H1 (cell line): ENCODE results near the gene FOXN3. TPM values are rescaled to one million over a fixed set of nuclear protein-coding genes. Genes with fewer than 3 reads are reported as not detected.

Source experiments
- CTCF ChIA-PET: fragments of 300-600 bp; sonication (Branson Sonifier 250); formaldehyde crosslinking; loops from one replicate; lab custom pipeline; 2021; ENCODE audit not compliant: partially characterized antibody; lab: Charles Lee
- POLR2A ChIA-PET: fragments of 300-600 bp; sonication (Branson Sonifier 250); formaldehyde crosslinking; loops from one replicate; lab custom pipeline; 2021; ENCODE audit warnings: inconsistent platforms; ENCODE audit not compliant: partially characterized antibody; lab: Charles Lee
- DNase-seq, 2 experiments: peaks; one replicate each; pipeline versions ENCODE4 v3.0.0 to v3.0.0-alpha.2; 2010 to 2022; ENCODE audit warnings: low spot score in 2 of 2, low read depth in 1 of 2, mixed read lengths in 1 of 2
- FAIRE-seq: peaks from 2 replicates; lab custom pipeline; 2011; peaks lifted over from hg19 to GRCh38; lab: Jason Lieb, UNC
- H2AFZ ChIP-seq: 2 replicates; pipeline ENCODE4 v1.8.1; 2012; ENCODE audit warnings: low read length, inconsistent platforms
- H2AK5ac ChIP-seq: 2 replicates; pipeline ENCODE4 v1.6.1; 2013; ENCODE audit warnings: low read depth, low read length
- H2BK120ac ChIP-seq: replicated peaks from 2 replicates; pipeline ENCODE3; 2013; ENCODE audit warnings: low read depth, low read length, inconsistent platforms
- H2BK12ac ChIP-seq: 2 replicates; pipeline ENCODE4 v1.6.1; 2013; ENCODE audit warnings: low read depth, low read length
- H2BK15ac ChIP-seq: 2 replicates; pipeline ENCODE4 v1.6.1; 2013; ENCODE audit warnings: low read length
- H2BK20ac ChIP-seq: 2 replicates; pipeline ENCODE4 v1.6.1; 2013; ENCODE audit warnings: low read length
- H2BK5ac ChIP-seq: 2 replicates; pipeline ENCODE4 v1.6.1; 2013; ENCODE audit warnings: low read depth, low read length
- H3K14ac ChIP-seq: 2 replicates; pipeline ENCODE4 v1.6.1; 2013; ENCODE audit warnings: inconsistent platforms; ENCODE audit not compliant: insufficient read length
- H3K18ac ChIP-seq: 2 replicates; pipeline ENCODE4 v1.6.1; 2013; ENCODE audit warnings: low read length; ENCODE audit errors: extremely low read depth
- H3K23ac ChIP-seq: 2 replicates; pipeline ENCODE4 v1.6.1; 2013; ENCODE audit warnings: inconsistent platforms; ENCODE audit not compliant: insufficient read length
- H3K23me2 ChIP-seq: 2 replicates; pipeline ENCODE4 v1.6.1; 2013; ENCODE audit warnings: low read depth, low read length
- H3K27ac ChIP-seq: 2 replicates; pipeline ENCODE4 v1.6.1; 2011; ENCODE audit warnings: low read depth, low read length, inconsistent platforms
- H3K27me3 ChIP-seq, 4 experiments: replicated peaks in 1 of 4; 1 replicate in 1 of 4; 2 replicates in 3 of 4; pipeline versions ENCODE4 v1.6.1 to v1.8.1; 2011 to 2013; ENCODE audit warnings: low read length in 3 of 4, mild to moderate bottlenecking in 3 of 4, inconsistent platforms in 2 of 4, mixed read lengths in 2 of 4, moderate library complexity in 1 of 4; ENCODE audit not compliant: control insufficient read depth in 3 of 4, insufficient read depth in 3 of 4; ENCODE audit errors: extremely low read depth in 1 of 4
- H3K36me3 ChIP-seq, 4 experiments: 2 replicates each; pipeline versions ENCODE4 v1.6.1 to v1.8.1; 2011 to 2013; ENCODE audit warnings: mild to moderate bottlenecking in 4 of 4, low read length in 3 of 4, moderate library complexity in 2 of 4, control low read depth in 1 of 4, inconsistent platforms in 1 of 4; ENCODE audit not compliant: insufficient read depth in 4 of 4, control insufficient read depth in 2 of 4
- H3K4ac ChIP-seq: replicated peaks from 2 replicates; pipeline ENCODE3; 2013; ENCODE audit warnings: low read length, low read depth, mixed read lengths, inconsistent platforms; ENCODE audit not compliant: insufficient read length
- H3K4me1 ChIP-seq, 4 experiments: replicated peaks in 1 of 4; 1 replicate in 1 of 4; 2 replicates in 3 of 4; pipeline versions ENCODE4 v1.6.1 to v1.8.1; 2011 to 2013; ENCODE audit warnings: low read length in 3 of 4, inconsistent platforms in 2 of 4, mixed read lengths in 1 of 4; ENCODE audit not compliant: insufficient read depth in 4 of 4, control insufficient read depth in 3 of 4
- H3K4me2 ChIP-seq, 2 experiments: 2 replicates each; pipeline versions ENCODE4 v1.6.1 to v1.8.1; 2011 to 2013; ENCODE audit warnings: low read depth in 2 of 2, low read length in 2 of 2, control low read depth in 1 of 2, inconsistent platforms in 1 of 2, mild to moderate bottlenecking in 1 of 2; ENCODE audit not compliant: insufficient read depth in 1 of 2
- H3K4me3 ChIP-seq, 4 experiments: fragments of 200-600, 300-600 bp in 1 of 4; sonication (generic), shearing (Covaris generic), sonication (Bioruptor Twin) in 1 of 4; 2 replicates each; pipeline versions ENCODE4 v1.5.1 to v1.8.1; 2011 to 2016; ENCODE audit warnings: low read length in 4 of 4, low read depth in 3 of 4, control low read depth in 2 of 4, inconsistent platforms in 2 of 4, mild to moderate bottlenecking in 2 of 4, mixed read lengths in 1 of 4, moderate library complexity in 1 of 4; ENCODE audit not compliant: insufficient read depth in 2 of 4; ENCODE audit errors: extremely low read depth in 1 of 4
- H3K56ac ChIP-seq: replicated peaks from 2 replicates; pipeline ENCODE3; 2013; ENCODE audit warnings: low read depth, mild to moderate bottlenecking, mixed read lengths, low read length, inconsistent platforms; ENCODE audit not compliant: insufficient read length
- H3K79me1 ChIP-seq: 2 replicates; pipeline ENCODE4 v1.6.1; 2013; ENCODE audit warnings: low read depth, low read length, control low read depth
- H3K79me2 ChIP-seq, 2 experiments: 2 replicates each; pipeline versions ENCODE4 v1.6.1 to v1.8.1; 2012 to 2013; ENCODE audit warnings: low read length in 2 of 2, mild to moderate bottlenecking in 2 of 2, inconsistent platforms in 1 of 2; ENCODE audit not compliant: insufficient read depth in 2 of 2, control insufficient read depth in 1 of 2
- H3K9ac ChIP-seq, 4 experiments: replicated peaks in 1 of 4; 1 replicate in 1 of 4; 2 replicates in 3 of 4; pipeline versions ENCODE4 v1.6.1 to v1.8.1; 2011 to 2013; ENCODE audit warnings: low read depth in 3 of 4, low read length in 3 of 4, control low read depth in 2 of 4, mild to moderate bottlenecking in 2 of 4, moderate library complexity in 2 of 4, inconsistent platforms in 1 of 4; ENCODE audit errors: extremely low read depth in 1 of 4
- H3K9me3 ChIP-seq, 2 experiments: 2 replicates each; pipeline versions ENCODE4 v1.6.1 to v1.8.1; 2012 to 2013; ENCODE audit warnings: mild to moderate bottlenecking in 2 of 2, moderate library complexity in 2 of 2, control low read depth in 1 of 2, inconsistent platforms in 1 of 2, low read depth in 1 of 2, low read length in 1 of 2, mixed read lengths in 1 of 2; ENCODE audit not compliant: insufficient read depth in 2 of 2
- H4K20me1 ChIP-seq, 2 experiments: replicated peaks in 1 of 2; 2 replicates each; pipeline versions ENCODE3 to v1.8.1; 2011 to 2013; ENCODE audit warnings: inconsistent platforms in 2 of 2, low read length in 2 of 2, mild to moderate bottlenecking in 1 of 2; ENCODE audit not compliant: insufficient read depth in 2 of 2, control insufficient read depth in 1 of 2
- H4K5ac ChIP-seq: 2 replicates; pipeline ENCODE4 v1.6.1; 2013; ENCODE audit warnings: low read length, low read depth, mixed read lengths, inconsistent platforms; ENCODE audit not compliant: insufficient read length
- H4K8ac ChIP-seq: 2 replicates; pipeline ENCODE4 v1.8.0; 2013; ENCODE audit warnings: mild to moderate bottlenecking, moderate library complexity, low read length, inconsistent platforms; ENCODE audit not compliant: insufficient read depth; ENCODE audit errors: extremely low read depth
- H4K91ac ChIP-seq: replicated peaks from 2 replicates; pipeline ENCODE3; 2013; ENCODE audit warnings: low read length, mixed read lengths, inconsistent platforms; ENCODE audit not compliant: insufficient read length
- ASH2L ChIP-seq: fragments of 200-600, 300-600 bp; sonication (generic); IDR thresholded peaks from one replicate; pipeline ENCODE4 v1.7.1; 2017; ENCODE audit warnings: low read length
- CEBPB ChIP-seq: IDR thresholded peaks from 2 replicates; pipeline ENCODE4 v1.6.1; 2012; ENCODE audit warnings: low read depth, low read length
- CREB1 ChIP-seq: IDR thresholded peaks from 2 replicates; pipeline ENCODE4 v1.6.1; 2012; ENCODE audit warnings: inconsistent platforms
- GABPA ChIP-seq: IDR thresholded peaks from 2 replicates; pipeline ENCODE4 v1.6.1; 2011; ENCODE audit warnings: mild to moderate bottlenecking, low read length, moderate library complexity, borderline replicate concordance; ENCODE audit not compliant: insufficient read depth
- HDAC6 ChIP-seq: IDR thresholded peaks from one replicate; pipeline ENCODE4 v1.7.1; 2012; ENCODE audit warnings: low read depth, mild to moderate bottlenecking, inconsistent platforms, low read length, moderate library complexity
- KDM4A ChIP-seq: IDR thresholded peaks from one replicate; pipeline ENCODE4 v1.7.1; 2012; ENCODE audit warnings: low read depth, mild to moderate bottlenecking, moderate library complexity, low read length, inconsistent platforms; ENCODE audit not compliant: severe bottlenecking
- MAFK ChIP-seq: IDR thresholded peaks from 2 replicates; pipeline ENCODE4 v1.6.1; 2012; ENCODE audit warnings: low read depth, mild to moderate bottlenecking, improper control_type of control experiment, low read length
- PHF8 ChIP-seq: fragments of 200-600 bp; sonication (generic); conservative IDR thresholded peaks from 2 replicates; pipeline ENCODE4 v1.7.1; 2012; ENCODE audit warnings: low read depth, mild to moderate bottlenecking, inconsistent platforms, low read length, moderate library complexity
- POLR2AphosphoS5 ChIP-seq: IDR thresholded peaks from 2 replicates; pipeline ENCODE4 v1.6.1; 2011; ENCODE audit warnings: low read depth, low read length
- TAF1 ChIP-seq: IDR thresholded peaks from 2 replicates; pipeline ENCODE4 v1.6.1; 2011; ENCODE audit warnings: mild to moderate bottlenecking, low read depth, low read length
- TEAD4 ChIP-seq: IDR thresholded peaks from 2 replicates; pipeline ENCODE4 v1.6.1; 2012; ENCODE audit warnings: low read depth, low read length, inconsistent platforms, mixed read lengths
- YY1 ChIP-seq: IDR thresholded peaks from 2 replicates; pipeline ENCODE4 v1.6.1; 2011; ENCODE audit warnings: low read depth, mild to moderate bottlenecking, low read length
- WGBS, 2 experiments: shearing (Covaris generic) in 1 of 2; methylation state at CpG; one replicate each; pipeline versions ENCODE4 v1.1.6 to v1.1.7; 2013 to 2015; ENCODE audit warnings: low lambda C conversion rate in 2 of 2, mixed read lengths in 2 of 2, inconsistent platforms in 1 of 2, low coverage in 1 of 2, missing lambda C conversion rate in 1 of 2; ENCODE audit not compliant: insufficient replicate concordance in 2 of 2, insufficient coverage in 1 of 2, insufficient read length in 1 of 2; ENCODE audit errors: extremely low coverage in 1 of 2, missing lambda C conversion rate in 1 of 2; 5-methylcytosine and 5-hydroxymethylcytosine counted together
- polyA plus RNA-seq, 7 experiments: library from polyadenylated mRNA; depleted of rRNA in 3 of 7; stranded (reverse) in 5 of 7; unstranded in 2 of 7; fragments of >200 nt in 5 of 7; fragments of 200-250 nt in 2 of 7; gene quantifications; 1 replicate in 5 of 7; 2 replicates in 1 of 7; 4 replicates in 1 of 7; pipeline versions ENCODE4 v1.2.1 to v1.2.3, GENCODE V29; 2011 to 2013; ENCODE audit warnings: missing spikeins in 2 of 7, mixed read lengths in 2 of 7
- total RNA-seq: library from RNA; stranded (reverse); fragmentation: NEBNext Ultra II Directional; extraction: Animal tissue kit (Norgen Biotek cat#: 25700); gene quantifications from 2 replicates; pipeline ENCODE4 v1.2.1, GENCODE V29; 2021
- TF ChIP-seq, protein P1 (sequence below): IDR thresholded peaks from 2 replicates; pipeline ENCODE4 v1.6.1; 2011; ENCODE audit warnings: low read depth, mild to moderate bottlenecking, low read length; ENCODE audit not compliant: insufficient read depth

Gene FOXN3
- total and polyA plus RNA-seq, 2 of the 8 experiments (the other 6 are each of a cell fraction or from before 2014, with no cell fraction given) = 52.6 to 178 TPM

DNA sequence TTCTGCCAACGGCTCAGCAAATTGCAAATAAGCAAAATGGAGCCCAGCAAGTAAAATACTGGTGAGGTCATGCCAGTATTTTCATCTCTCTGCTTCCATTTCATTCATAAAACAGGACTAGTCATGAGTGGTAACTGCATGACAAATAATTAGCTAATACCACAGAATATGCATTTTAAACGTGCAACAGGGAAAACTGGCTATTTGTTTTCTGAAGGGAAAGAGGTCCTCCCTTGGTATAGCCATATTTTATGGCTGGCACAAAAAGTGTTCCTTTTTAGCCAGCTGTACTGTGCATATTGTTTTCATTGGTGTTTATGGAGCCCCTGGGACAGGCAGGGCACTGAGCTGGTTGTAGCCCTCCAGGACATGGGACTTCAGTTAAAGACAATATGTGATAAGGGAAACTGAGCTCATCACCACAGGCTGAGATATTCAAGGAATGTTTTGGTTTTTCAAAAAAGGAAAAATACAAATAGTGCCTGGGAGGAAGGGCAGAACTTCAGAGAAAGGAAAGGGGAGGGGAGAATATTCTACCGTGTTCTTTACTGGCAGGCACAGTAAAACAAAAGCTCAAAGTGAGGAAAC, 26.1 kb upstream of the FOXN3 start:
- no peaks in the 10 kb centered on the region for H3K27me3 ChIP-seq
- peak overlapping the region; percentile 97; the same call in 1 of the 2 replicates for H2BK5ac ChIP-seq
- no peak overlapping the region for H2BK15ac ChIP-seq
- no peak for FAIRE-seq
- no peaks in the 10 kb centered on the region for H3K36me3 ChIP-seq
- 0 out of 2 replicates have a peak, but pooled peaks cover under 1% of the 10 kb centered on the region for H3K79me1 ChIP-seq
- H2AFZ ChIP-seq = no peak overlapping the region
- peak overlapping the region; percentile 77 for H2BK20ac ChIP-seq
- H3K14ac ChIP-seq = no peak overlapping the region
- DNase-seq = no peak
- no peak overlapping the region for H4K8ac ChIP-seq
- H3K4ac ChIP-seq = no peak overlapping the region
- WGBS, 2 experiments = 38% methylated on average over 3 of the region's 3 CpGs; no CpG with 5 or more reads in 1 of the 2 experiments
- peaks cover 0 to 23% of the 10 kb centered on the region in 2 experiments; a peak in 2 of 4 replicates for H3K79me2 ChIP-seq
- peak overlapping the region; percentile 63 for H3K18ac ChIP-seq
- H3K23ac ChIP-seq = no peak overlapping the region
- H4K20me1 ChIP-seq = no peaks in the 10 kb centered on the region
- H2BK12ac ChIP-seq = peak overlapping the region; percentile 91; the same call in 1 of the 2 replicates
- H4K91ac ChIP-seq = peak overlapping the region; percentile 69
- H3K9ac ChIP-seq = no peak overlapping the region
- peak overlapping the region; percentile 73 for H2BK120ac ChIP-seq
- H3K56ac ChIP-seq = no peak overlapping the region
- peaks cover 10 to 31% (median 22%) of the 10 kb centered on the region in 4 experiments; a peak in 6 of 7 replicates for H3K4me1 ChIP-seq
- peak overlapping the region; percentile 26 for H4K5ac ChIP-seq
- H3K4me3 ChIP-seq = no peak overlapping the region
- H3K27ac ChIP-seq = peak overlapping the region; percentile 76; the same call in 1 of the 2 replicates
- ChIA-PET CTCF (interaction anchor here (0.8 to 1.4 kb wide), 4 partner anchors 10 to 204 kb away, joined by 3 to 5 read pairs (median 3); no protein-coding TSS in a partner anchor), POLR2A (interaction anchor here (1.8 kb wide), 1 partner anchor 12 kb away, joined by 4 read pairs; no protein-coding TSS in a partner anchor)
- no peaks in the 10 kb centered on the region for H3K9me3 ChIP-seq
- H3K23me2 ChIP-seq = no peaks in the 10 kb centered on the region
- no peak overlapping the region; the same call in 1 of the 2 replicates for H2AK5ac ChIP-seq
- no peak overlapping the region; a peak in 1 of 4 replicates for H3K4me2 ChIP-seq
- no peak for TF ChIP-seq CREB1
- TF ChIP-seq ASH2L = no peak
- no peak for TF ChIP-seq CEBPB
- TF ChIP-seq MAFK = no peak
- no peak for TF ChIP-seq KDM4A
- TF ChIP-seq TEAD4 = no peak
- TF ChIP-seq, protein P1, sequence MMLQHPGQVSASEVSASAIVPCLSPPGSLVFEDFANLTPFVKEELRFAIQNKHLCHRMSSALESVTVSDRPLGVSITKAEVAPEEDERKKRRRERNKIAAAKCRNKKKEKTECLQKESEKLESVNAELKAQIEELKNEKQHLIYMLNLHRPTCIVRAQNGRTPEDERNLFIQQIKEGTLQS = no peak
- no peak for TF ChIP-seq YY1
- no peak for TF ChIP-seq GABPA
- no peak for TF ChIP-seq HDAC6
- no peak for TF ChIP-seq TAF1
- TF ChIP-seq PHF8 = no peak
- TF ChIP-seq POLR2AphosphoS5 = no peak
